NCI-H2171 (cell line): ENCODE results near the gene SEMA5B.

Source experiments
- DNase-seq: peaks from one replicate; lab custom pipeline; 2025; lab: John Stamatoyannopoulos, UW

Gene SEMA5B

DNA sequence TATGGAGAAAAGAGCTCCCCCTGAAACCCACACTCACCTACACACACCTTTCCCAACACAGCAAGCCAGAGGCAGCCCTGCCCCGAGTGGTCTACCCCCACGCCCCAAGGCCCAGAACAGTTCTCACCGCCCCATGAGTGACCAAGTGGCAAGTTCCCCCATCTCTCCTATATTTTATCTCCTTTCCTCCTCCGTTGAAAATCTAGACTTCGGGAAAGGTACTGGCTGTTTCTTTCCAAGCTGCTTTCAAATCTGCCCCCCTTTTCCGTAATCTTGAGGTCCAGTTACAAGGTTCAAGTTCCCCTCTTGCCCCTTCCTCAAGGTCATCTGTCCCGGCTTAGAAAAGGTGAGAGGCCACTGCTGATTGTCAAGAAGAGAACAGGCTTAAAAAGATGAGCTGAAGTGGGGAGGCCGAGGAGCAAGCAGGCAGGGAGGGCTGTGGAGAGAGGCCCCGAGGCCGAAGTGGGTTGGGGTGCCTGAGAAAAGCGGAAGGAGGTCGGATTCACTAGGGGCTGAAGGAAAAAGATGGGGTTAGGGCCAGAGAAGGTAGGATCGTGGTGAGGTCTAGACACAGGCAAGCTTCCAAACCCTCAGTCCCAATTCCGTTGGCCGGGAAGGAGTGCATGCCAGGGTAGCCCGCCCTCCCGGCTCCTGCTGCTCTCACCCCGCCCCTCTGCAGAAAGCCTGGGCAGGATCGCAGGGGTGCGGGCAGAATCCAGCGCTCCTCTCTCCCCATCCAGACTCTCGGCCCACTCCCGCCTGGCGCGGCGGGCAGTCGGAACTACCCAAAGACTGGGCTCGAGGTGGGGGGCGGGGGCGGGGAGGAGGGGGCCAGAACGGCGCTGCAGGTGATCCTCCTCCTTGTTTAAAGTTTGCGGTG, 1.7 kb downstream of the SEMA5B start:
- DNase-seq, result no peak

DNA sequence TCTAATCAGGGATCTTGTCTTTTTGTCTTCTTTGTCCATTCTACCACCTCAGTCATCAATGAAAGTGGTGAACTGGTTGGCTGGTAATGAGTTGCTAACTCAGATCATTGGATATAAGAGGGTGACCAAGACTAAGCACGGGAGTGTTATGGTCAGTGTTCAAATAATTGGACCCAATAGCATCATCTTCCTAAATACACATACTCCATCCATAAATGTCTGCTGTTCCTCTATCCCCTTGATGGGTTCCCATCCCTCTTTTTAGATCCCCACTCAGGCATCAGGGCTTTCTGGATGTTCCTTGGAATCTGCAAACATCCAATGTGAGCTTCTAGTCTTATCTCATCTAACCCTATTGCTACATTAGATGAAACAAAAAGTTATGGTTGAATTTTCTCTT, 3.5 kb downstream of the SEMA5B start:
- no peak for DNase-seq

DNA sequence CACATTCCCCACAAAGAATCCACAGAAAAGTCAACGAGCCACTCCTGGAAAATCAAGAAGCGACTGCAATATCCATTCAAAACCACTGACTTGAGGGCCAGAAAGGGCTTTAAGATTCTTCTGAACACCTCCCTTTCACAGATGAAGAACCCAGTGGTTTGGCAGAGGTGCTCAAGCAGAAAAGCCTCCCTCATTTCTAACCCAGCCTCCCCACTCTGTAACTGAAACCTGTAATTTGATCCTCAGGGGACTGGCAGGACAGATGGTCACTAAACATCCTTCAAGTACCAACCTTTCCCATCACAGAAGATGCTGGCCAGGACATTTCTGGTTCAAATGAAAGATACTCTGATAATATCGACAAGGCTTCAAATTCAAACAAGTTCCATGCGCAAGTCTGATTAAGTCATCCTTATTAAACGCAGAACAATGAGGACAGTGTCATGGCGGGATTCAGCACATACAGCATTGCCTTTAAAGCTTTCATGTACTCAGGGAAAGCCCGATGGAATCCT, 5.5 kb downstream of the SEMA5B start:
- peak; percentile 71 for DNase-seq

DNA sequence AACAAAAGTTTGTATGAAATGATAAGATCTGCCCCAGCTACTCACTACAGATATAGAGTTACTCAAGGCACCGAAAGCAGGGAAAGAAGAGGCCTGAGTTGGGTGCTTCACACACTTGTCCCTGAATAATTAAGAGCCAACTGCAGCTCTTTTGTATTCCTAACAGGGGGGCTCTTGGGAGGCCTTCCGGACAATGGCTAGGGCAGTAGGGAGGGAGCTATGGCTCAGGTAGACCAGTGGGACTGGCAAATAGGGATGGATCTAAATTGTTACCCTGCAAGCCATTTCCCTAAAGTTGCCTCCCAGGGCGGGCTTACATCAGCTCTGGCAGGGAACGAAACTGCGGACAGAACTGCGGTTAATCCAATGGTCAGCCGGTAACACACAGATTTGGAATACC, 6.2 kb downstream of the SEMA5B start:
- no peak for DNase-seq

DNA sequence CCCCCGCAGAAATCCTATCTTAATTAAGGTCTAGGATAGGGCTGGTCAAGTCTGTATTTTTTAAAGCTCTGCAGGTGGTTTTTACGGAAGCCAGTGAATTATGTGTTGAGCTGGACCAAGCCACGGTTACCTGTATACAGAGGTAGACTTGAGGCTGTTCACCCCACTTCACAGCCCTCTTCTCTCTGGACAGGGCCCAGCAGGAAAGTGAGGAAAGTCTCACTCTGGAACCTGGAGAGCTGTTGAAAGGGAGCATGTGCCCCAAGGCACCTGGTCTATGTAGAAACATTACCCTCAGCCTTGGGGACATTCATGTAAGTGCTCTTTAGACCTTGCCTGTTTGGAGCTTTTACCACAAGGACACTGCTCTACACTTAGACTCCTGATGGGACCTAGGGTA, 6.9 kb downstream of the SEMA5B start:
- DNase-seq, result no peak

DNA sequence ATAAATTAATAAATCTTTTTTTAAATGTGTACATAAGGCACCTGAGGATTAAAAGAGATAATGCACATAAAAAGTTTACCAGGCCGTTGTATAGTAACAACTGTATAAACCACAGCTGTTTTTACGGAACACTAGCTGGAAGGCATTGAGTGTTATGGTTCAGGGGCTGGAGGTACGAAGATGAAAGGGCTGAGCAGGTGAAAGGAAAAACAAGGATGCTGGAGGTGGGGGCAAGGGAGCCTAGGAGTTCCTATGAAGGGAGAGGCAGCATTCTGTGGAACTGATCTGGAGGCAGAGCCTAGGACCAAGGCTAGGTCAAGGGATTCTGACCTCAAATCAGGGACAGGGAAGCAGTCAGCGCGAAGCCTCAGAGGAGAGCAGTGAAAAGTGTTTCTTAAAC, 8.0 kb downstream of the SEMA5B start:
- DNase-seq, result no peak

DNA sequence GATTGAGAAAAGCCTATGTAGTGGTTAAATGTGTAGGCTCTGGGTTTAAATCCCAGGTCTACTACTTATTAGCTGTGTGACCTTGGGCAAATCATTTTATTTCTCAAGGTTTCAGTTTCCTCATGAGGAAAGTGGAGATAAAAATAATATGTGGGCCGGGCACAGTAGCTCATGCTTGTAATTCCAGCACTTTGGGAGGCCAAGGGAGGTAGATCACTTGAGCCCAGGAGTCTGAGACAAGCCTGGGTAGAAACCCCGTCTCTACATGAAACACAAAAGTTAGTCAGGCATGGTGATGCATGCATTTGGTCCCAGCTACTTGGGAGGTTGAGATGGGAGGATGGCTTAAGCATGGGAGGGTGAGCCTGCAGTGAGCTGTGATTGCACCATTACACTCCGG, 8.4 kb downstream of the SEMA5B start:
- DNase-seq, result no peak

DNA sequence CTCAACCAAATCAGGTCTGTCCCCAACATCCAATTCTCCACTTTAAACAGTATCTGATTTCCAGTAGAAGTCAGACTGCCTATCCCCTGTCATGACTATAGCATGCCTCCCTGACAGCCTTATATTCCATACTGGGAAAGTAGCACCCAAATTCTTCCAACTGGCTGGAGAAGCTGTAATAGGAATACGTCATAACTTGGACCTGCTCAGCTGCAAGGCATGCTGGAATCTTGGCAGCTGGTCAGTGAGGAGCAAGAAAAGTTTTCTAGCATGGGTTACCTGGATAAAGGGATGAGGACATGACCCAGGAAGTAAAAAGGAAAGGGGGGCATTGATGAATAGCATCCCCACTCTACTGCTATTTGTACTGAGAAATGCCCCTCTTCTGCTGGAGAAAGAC, 8.9 kb downstream of the SEMA5B start:
- no peak for DNase-seq

DNA sequence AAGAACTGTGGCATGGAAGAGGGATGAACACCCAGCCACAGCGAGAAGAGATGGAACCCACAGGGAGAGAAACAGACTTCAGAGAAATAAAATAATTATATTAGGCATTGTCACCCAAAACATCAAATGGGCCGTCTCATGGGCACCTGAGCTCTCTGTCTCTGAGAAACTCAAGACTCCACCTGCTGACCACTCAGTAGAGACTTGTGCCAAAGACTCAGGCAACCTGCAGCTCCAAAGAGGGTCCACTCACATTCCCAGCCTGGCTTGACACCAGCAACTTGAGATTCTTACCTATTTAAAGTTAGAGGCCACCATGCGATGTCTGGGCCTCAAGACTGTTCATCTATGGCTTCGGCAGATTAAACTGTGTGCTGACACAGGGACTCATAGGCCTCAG, 12.0 kb downstream of the SEMA5B start:
- DNase-seq, result no peak

DNA sequence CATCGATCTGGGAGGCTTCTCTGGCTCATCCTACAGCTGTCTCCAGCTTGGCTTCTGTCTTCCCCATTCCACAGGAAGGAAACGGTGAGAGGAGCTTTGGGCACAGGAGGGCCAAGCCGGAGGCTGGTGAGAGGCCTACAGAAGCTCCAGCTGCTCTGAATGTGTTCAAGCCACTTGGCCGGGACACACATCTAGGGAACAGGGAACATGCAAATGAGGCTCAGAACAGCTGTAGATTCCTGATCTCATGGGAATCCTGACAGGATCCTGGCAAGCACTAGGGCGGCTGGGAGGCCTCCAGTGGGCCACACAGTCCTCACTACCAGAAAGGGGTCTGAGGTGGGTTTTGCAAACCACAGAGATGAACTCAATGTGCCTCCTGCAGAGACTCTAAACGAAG, 13.7 kb downstream of the SEMA5B start:
- DNase-seq, result no peak

DNA sequence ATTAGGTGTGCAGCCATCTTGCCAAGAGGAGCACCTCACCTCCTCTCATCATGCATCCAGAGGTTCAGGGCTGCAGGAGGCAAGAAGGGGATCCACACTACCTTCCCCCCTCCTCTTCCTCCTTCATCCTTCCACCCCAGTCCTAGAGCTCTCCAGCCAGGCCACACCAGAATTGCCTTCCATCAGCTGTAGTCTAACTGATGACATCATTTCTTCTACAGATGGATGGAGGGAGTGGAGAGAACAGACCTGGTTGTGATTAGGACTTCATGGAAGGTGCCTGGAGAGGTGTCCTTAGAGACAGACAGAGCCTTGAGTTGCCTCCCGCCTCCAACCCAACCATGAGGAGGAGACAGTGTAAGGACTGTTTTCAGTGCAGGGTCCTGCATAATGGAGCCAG, 14.9 kb downstream of the SEMA5B start:
- no peak for DNase-seq

DNA sequence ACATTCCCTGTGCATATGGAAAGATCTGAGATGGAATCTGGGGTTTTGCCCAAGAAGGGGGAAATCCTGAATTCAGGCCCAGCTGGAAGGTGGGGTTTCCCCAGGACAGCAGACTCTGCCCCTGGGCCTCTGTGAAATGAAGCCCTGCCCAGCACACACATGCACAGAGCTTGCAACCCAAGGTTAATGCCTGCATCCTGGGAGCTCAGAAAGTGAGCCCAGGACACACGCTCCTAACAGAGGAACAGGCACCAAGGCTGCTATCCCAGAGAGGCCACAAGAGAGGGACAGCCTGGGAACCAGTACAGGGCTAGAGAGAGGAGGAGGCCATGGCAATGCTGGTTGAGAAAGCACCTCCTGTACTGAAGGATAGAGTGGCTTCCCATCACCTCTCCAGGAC, 16.1 kb downstream of the SEMA5B start:
- DNase-seq, result no peak

DNA sequence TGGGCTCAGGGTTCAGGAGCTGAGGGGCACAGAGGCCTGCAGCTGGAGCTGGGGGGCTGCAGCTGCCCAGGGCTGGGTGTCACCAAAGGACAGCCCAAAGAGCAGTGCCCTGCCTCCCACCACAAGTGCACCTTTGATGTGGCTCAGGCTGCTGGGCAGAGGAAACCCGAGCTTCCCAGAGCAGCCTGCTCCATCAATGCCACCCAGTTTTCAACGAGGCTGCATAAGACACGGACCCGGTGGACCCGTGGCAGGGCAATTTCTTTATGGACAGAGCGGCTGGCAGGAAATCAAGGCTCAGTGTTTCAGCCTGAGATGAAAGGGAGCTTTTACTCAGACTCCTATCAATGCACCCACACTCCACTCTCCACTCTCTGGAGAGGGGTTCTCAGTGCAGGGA, 18.7 kb downstream of the SEMA5B start:
- DNase-seq, result no peak

DNA sequence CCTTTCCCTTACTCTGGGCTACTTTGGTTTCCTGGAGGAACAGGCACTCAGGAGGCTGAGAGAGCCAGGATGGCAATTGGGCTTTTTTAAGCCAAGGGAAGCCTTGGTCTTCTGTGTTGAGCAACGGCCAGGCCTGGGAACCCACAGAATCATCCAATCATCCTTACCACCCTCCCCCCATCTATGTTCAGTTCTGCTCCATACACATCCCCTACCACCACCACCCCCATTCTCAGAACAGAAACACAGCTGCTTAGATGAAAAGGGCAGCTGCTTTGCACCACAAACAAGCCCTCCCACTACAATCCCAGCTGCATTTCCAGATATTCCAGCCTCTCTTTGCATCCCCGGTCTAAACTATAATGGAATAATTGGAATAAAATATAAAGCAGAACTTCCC, 21.0 kb downstream of the SEMA5B start:
- DNase-seq, result no peak

DNA sequence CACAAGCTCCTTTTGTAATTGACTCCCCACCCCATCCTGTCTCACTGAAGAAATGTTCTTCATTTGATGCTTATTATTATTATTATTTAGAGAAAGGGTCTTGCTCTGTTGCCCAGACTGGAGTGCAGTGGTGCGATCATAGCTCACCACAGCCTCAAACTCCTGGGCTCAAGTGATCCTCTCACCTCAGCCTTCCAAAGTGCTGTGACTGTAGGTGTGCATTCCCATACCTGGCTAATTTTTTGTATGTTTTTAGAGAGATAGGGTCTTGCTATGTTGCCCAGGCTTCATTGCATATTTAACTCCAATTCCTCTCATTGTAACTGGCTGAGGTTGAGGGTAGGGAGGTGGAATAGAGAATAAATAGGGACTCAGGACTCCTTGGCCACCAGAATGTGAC, 22.3 kb downstream of the SEMA5B start:
- DNase-seq, result no peak

DNA sequence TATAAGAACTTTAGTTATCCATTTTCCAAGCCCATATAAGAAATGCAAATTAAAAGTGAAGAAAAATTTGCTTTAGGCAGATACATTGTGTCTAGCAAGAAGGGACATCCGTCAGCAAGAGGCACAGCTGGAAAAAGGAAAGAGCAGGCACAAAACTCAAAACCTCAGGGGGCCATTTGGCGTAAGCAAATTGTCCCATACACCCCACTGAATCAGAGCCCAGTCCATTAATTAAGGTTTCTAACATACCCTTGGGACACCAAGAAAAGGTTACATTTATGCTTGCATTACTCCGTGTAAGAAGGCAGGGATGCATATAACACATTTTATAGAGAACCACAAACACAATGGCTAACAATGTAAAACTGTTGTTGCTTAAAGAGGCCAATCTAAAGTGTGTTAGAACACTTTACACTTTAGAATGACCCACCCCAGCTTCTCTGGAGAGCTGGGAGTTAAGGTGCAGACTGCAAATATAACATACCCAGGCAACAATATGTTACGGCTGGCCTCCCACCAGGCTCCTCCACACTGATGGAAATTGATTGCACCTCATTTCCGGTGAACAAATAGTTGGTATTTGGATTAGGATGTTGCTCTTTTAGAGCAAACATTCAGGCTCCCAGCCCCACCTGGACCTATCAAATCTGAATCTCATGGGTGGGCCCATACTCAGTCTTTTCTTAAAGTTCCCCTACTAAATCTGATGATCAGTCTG, 23.2 kb downstream of the SEMA5B start:
- DNase-seq, result no peak

DNA sequence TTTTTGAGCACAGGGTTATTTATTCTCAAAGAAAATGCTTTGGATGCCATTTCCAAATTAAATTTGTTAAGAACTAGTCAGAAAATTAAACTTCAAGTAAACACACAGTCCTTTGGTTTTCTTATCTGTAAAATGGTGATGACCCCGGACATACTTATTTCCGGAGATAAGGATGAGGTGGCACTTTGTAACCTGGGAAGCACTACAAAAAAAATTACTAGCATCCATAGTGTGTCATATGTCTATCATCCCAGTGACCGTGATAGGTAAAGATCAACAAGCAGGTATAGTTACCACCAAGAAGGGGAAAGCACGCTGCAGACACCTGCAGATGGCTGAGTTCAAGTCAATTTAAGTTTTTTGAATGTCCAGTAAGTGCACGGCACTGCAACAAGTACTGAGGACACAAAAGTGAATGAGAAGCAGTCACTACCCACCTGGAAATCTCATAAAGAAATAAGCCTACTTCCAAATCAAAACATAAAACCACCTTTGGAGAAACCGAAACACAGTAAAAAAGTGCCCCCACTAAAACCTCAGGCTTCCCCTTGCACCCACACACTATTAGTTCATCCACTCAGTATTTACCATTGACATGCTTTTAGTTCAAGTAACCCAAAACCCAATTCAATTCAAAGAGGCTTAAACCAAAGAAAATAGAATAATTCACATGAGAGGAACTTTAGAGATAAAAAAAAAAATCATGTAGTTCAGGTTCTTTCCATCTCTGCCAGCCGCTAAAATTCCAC, 24.6 kb downstream of the SEMA5B start:
- DNase-seq, result no peak

DNA sequence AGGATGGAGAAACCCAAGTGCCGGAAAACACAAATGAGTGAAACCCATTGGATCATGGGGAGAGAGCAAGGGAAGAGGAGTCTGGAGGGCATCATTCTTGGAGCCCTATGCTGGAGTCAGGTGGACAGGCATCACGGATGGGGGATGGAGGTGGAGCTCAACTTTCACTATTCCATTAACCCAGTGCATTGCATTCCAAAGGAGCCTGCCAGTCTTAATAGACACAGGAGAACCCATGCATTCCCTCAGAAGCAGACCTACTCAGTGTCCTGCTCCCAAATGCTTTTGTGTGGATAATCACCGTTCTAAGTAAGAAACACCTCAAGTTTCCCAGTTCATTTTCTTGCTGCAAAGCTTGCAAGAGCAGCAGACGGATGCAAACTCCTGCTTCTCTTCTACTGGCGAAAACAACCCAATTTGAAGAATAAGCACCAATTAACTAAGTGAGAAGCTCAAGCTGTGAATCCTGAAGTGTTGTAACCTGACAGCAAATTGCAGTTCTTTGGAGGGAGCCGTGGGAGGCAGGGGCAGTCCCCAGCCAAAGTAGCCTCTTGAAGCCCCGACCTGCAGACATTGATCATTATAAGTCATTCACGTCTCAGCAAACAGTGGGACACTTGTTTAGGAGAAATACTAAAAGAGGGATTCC, 25.3 kb downstream of the SEMA5B start:
- DNase-seq, result no peak

DNA sequence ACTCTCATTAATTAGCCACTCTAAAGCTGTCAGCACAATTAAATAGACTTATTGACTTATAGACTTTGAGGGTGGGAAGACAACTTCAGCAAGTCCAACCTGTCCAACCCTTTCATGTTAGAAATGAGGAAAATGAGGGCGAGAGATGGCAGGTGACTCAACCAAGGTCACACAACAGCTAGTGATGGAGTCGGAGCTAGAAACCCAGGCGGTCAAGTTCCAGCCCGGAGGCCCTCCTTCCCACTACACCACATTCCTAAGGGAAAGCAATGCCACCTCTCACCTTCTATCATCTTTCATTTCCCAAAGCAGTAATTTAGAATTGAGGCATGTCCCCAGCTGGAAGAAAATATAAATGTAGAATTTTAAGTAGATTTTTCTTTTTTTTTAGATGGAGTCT, 28.7 kb downstream of the SEMA5B start:
- DNase-seq, result no peak

DNA sequence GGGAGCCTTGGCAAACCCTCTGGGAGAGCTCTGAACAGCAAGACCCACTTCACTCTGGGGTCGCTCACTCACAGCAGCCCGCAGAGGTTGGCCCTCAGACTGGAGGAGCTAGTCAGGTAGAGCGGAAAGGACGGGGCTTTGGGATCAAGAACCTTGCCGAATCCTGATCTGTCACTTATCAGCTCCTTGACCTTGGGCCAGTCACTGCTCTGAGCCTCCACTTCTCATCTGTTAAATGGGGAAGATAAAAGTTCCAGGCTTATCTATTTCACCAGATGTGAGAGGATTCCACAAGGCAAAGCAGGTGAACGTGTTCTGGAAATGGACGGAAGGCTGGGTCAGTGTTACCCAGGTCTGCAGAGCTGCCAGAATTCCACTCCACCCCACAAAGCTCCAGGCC, 29.4 kb downstream of the SEMA5B start:
- DNase-seq, result no peak

DNA sequence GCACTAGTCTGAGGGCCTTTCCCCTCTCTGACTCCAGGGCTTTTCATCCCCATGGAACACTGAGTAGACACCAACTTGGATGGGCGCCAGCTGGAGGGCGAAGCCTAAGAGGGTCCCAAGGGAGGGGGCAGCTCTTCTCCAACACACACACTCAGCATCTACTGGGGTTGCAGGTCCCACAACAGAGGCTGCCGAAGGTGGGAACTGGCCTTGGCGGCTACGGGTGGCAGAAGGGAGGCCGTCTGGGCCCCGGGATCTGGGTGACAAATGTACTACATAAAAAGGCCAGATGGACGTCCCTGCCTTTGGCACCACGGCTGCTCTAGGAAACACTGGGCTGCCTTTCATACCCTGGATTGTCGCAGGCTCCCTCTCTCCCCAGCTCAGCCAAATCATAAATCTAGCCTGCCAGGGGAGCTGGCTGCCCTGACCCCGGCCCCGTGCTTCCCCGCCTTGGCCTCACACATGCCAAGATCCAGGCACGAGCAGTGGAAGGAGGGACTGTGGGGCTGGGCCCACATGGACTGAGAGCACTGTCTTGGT, 31.5 kb downstream of the SEMA5B start:
- DNase-seq, result peak; percentile 77

DNA sequence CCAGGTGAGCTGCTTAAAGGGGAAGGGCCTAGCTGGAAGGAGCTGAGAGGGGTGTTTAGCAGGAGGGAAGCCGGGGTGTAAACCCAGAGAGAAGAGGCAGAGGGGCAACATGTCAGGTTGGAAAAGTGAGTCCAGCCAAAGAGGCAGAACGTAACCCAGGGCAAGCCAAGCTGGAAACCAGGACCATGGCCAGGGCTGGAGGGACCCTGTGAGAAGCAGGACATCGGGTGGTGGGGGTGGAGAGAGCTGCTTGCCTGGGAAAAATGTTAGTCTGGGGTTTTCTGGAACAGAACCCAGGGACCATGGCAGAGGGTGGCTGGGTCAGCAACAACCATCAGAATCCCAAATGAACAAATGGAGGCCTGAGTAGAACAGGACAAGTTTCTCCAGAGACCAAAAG, 32.6 kb downstream of the SEMA5B start:
- no peak for DNase-seq
